GM21786 (cell line): ENCODE results near the gene APLN.

ENCODE experiments used
- ATAC-seq: cut with Tn5 transposase; IDR thresholded peaks from one replicate; pipeline ENCODE4 v1.9.1; 2021; ENCODE audit not compliant: unreplicated experiment

APLN gene

DNA sequence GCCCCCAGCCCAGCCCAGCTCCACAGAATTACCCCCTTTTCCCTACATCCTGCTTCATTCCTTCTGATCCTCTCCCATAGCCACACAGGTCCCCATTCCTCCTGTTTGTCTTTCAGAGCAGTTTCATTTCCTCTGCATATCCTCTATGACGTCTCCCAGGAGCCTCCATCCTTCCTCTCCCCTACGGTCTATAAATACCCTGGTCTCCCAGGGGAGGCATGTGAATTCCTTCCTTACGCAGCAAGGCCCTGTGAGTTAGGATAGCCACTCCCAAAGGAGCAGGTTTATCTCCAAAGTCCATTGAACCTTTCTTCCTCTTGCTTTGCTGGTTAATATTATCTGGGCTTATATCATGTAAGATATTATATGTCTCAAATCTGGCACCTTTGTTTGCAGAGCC lies 8.4 kb upstream of the APLN start:
- no peak for ATAC-seq

DNA sequence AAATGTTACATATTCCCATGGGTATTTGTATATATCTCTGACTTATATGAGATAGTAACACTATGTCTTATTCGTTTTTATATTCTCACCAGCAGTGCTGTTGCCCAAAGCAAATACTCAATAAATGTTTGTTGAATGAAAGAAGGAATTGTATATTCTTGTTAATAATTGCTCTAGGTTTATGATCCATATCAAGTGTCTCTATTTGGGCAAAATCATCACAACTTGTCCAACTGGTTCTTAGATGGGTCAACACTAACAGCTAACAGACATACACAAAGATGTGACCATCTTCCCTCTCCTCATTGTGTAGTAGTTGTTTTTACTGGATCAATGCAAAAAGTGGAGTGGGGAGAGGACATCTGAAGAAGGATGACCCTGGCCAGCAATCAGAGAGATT lies 6.6 kb upstream of the APLN start:
- ATAC-seq, result no peak

DNA sequence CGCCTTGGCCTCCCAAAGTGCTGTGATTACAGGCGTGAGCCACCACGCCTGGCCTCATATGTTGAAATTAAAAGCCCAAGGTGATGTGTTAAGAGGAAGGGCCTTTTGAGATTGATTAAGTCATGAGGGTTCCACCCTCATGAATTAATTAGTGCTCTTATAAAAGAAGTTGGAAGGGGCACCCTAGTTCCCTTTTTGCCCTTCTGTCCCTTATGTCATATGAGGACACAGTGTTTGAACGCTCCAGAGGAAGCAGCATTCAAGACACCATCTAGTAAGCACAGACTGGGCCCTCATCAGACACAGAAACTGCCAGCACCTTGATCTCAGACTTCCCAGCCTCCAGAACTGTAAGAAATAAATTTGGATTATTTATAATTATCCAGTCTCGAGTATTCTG lies 5.1 kb upstream of the APLN start:
- ATAC-seq, result no peak

DNA sequence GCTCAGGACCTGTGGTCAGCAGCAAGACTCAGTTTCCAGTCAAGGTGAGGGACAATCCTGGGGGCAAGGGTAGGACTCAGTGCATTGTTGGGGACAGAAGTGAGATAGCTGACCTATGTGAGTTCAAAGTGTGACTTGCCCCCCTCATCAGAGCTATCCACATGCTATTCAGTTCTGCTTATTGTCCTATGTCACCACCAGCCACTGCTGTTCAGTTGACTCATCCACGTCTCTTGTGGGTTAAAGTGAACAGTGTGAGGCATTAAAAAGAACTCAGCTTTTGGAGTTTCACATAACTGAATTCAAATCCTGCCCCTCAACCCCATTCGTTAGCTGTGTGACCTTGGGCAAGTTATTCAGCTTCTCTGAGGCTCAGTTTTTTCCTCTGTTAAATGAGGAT lies 4.4 kb upstream of the APLN start:
- no peak for ATAC-seq

DNA sequence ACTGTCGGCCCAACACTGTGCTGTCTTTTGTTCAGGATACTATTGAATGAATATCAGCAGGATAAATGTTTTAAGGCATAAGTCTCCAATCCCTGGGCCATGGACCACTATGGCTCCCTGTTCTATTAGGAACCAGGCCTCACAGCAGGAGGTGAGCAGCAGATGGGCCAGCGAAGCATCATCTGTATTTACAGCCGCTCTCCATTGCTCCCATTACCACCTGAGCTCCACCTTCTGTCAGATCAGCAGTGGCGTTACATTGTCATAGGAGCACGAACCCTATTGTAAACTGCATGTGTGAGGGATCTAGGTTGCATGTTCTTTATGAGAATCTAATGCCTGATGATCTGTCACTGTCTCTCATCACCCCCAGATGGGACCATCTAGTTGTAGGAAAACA lies 3.7 kb upstream of the APLN start:
- ATAC-seq, result no peak

DNA sequence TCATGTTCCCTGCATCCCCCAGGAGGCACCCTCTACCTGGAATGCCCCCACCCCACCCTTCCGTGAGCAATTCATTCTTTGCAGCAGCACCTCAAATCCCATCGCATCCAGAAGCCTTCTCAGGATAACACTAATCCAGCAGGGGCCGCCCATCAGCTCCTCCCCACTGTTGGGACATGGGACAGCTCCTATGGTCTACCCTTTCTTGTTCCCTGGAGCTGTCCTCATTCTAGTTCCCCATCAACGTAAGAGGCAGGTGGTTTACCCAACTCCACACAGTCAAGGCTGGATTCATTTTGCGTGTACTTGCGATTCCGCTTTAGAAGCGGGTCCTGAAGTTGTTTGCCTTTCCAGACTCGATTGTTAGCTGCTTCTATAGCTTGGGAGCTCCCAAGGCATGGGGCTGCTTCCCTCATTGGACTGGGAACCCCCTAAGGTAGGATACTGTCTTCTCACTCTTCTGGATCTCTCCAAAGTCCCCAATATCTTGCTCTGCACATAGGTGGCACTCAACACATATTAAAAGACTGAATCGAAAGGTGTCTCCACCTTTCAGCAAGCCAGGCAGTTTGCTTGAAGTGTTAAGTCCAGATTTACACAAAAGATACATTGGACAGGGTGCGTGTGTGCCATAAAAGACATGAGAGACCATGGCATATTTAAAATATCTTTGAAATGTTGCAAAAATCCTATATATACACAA lies 942 bp upstream of the APLN start:
- ATAC-seq, result no peak

DNA sequence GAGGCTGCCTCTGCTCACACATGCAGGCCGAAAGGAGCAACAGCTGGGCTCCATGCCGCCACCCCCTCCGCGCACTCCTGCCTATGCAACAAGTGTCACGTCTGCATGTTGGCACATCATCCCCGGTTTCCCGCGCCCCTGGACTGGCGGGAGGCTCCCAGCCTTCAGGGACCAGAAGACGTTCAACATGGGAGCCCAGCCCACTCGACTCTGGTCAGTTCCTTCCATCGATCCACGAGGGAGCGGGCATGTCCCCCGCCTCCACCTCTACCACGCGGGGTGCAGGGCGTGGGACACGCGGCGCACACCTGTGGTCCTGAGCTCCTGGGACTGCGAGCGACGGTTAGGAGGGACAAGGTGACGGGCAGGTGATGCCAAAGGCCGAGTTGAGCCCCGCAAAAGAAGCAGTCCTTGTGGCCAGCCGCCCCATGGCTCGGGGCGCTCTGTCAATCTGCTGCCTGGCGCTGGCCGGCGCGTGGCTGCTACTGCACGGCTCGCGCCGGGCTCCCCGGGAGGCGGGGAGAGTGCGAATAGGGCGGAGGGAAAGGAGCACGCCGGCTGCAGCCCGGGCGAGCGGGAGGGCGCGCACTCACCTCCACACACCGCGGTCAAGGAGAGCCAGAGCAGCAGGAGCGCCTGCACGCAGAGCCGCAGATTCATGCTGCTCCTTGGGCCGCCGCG lies 645 bp downstream of the APLN start:
- peak; percentile 40 for ATAC-seq

DNA sequence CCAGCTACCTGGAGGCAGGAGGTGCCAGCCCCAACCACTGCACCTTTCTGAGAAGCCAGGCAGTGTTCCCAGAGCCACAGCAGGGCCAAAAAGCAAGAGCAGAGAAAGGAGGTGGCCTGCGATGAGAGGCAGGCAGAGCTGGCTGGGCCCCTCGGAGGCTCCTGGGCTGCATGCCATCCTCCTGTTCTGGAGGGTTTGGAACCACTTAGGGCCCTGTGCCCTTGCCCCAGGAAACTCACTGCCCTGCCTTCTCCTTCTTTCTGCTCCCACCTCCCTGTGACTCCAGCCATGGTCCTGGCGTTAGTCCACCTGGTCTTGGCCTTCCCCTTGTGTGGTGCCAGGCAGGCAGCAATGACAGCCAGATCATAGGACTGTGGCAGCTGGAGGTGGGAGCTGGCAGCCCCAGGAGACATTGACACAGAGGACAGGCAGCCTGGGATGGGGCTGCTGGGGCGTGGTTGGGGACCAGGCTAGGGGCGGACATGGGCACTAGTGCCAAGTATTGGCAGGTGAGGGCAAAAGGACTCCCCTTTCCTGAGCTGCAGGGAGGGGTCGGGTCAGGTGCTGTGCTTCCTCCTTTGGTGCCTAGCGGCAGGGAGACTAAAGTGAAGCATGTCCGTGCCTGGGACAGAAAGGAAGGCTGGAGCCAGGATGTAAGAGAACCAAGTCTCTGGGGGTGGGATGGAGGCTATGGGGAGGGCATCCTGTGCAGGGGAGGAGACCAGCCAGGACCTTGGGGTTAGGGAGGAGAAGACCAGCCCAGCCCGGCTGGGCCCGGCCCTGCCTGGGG lies 1.4 kb downstream of the APLN start:
- no peak for ATAC-seq

DNA sequence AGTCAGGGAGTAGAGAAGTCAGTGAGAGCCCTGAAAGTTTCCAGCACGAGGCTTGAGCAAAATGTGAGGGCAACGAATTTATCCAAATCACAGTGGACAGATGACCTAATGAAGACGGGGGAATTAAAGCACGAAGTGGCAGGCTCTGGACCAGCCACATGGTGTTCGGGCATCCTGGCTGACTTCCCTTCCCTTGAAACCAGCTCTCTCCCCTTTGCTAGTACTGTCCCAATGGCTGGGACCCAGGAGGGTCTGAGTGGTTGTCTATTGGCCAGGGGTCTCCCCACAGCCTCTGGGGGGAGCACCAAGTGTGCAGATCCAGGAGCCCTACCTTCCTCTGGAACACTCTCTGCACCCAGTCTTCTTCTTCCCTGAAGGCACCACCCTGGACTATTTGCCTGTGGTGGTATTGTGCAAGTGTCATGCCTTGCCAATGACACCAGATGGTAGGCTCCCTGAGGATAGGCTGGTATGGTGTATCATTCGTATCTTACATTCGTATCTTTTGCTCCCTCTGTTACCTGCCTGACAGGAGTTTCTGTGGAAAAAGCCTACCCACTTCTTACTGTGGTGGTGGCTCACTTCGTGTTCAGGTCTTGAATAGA lies 2.1 kb downstream of the APLN start:
- no peak for ATAC-seq

DNA sequence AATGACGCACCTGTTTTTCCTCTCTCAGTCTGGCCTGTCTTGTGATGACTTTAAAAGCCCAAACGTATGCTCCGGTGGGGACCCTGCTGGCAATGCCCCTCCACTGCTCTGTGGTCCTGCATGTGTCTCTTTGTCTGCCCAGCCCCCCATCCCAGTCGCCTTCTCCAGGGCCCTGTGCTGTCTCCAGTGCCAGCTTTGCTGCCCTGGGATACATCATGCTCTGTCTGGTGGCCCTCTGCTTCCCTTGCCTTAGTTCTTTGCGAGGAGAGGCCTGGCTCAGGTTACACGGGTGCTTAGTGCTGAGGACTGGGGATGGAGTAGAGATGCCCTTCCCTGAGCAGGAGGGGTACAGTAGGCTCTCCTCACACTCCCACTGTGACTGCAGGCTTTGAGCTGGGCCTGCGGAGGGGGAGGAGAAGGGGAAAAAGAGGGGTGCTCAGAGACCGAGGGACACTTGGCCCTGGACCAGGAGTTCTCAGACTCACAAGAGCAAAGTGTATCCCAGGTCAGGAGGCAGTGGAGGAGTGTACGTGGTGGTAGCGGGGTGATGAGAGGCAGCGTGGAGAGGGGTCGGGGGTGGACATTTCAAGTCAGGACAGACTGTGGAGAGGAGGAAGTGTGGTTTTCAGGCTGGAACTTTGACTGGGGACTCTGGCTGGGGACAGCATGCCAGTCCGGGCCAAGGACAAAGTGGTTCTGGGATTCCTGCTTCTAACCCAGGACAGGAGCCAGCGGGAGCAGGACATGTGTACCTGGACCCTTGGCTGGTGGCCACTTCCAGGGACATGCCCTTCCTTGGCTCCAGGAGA lies 2.8 kb downstream of the APLN start:
- ATAC-seq, result no peak

DNA sequence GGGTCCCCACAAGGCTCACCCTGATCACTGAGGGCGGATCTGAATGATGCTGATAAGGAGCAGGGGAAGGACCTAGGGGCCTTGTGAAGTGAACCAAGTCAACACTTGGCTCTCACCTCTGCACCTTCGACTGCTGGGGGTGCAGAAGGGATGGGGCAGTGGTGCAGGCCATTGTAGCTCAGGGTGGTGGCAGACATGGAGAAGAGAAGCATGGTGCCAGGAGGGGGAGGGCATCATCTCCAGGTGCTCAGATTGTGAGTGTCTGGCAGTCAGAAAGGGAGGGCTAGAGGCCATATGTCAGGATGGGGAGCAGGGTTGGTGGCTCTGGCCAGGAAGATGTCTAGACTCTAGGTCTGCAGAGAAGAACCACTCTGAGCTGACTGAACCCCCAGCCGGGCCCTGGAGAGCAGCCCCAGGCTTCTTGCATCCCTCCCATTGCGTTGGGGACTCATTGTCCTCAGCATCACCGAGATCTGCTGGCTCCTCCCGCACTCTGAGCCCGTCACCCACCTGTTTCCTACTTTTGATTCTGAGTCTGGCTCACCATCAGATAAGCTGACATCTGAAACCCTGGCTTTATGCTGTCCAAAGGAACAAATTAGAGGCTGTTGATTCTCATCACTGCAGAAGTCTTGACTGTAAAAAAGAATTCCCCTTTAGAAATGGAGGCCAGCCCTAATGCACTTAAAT lies 3.8 kb downstream of the APLN start:
- no peak for ATAC-seq

DNA sequence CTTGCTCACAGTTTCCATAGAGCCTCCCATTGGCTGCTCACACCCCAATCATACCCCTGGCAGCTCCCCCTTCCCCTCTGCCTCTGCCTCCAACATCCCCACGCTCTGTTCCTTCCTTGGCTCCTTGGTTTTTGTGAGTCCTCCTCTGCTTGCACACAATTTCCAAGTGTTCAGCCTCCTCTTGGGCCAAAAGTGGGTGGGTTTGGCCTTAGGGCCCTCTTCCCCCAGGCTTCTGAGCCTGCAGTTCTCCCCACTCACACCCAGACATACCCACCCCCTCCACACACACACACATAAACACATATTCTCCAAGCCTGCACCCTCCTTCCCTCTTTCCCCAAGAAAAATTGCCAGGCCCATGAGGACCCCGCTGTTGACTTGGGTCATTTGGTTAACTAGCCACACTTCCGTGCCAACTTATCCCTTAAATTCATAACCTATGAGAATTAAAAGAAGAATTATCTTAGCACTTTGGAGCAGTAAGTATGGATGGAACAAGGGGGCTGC lies 4.5 kb downstream of the APLN start:
- no peak for ATAC-seq

DNA sequence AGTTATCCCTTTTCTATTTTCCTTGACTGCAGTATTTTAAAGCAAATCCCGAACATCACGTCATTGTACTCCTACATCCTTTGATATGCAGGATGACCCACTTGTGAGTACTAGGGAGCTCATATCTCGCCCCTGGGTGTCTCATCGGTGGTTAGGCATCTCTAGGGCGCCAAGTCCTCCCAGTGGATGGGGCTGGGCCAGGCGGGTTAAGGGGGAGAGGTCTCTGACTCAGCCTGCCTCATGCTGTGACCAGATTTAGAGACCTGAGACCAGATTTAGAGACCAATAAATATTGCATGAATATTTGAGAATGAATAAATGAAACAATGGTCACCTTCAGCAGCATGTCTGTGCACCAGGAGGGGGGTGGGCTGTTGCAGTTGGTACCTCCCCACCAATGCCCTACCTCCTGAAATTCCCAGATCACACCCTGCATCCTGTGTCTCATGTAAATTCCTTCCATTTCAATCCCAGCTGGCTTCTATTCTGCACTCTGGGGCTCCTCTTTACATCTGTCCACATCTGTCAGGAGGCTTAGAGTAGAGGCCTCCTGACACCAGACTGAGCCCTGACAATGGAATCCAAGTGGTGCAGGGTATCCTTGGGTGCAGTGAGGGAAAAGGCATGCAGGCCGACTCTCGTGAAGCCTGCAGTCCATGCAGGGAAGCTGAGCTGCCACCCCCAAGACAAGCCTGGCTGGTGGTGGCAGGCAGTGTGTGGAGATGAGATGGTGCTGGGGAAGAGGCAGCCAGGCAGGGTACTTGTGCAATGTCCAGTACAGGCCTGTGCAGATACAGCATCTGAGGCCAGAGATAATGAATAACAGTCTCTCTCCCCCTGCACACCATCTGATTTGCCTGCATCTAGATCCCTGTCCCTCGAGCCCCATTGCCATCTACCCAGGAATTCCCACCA lies 5.2 kb downstream of the APLN start:
- no peak for ATAC-seq

DNA sequence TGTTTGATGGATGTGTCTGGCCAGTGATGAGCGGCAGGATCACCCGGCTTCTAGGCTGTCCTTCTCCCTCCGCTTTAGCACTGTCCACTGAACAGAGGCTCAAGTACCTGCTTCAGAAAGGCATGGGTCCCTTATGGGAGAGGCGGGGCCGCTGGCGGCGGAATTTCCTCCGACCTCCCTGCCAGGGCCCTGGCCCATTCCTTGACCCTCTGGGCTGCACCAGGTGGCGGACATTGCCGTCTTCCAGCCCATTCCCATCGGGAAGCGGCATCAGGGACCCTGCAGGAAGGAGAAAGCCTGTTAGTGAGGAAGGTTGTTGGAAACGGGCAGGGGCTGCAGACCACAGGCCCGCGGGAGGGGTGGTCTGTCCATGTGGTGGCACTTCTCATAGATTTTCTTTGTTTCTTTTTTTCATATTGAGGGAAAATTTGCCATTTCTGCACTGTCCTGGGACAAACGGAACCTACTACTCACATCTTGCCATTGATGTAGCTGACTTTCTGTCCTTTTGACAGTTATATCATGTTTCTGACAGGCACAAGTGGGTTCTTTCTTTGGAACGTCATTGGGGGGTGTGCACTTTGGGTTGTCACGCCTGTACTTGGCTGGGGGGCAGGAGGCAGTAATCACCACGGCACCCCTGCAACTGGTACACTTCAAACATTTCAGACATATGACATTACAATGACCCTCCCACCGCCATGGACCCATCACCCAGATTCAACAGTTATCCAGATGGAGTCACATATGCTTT lies 6.1 kb downstream of the APLN start:
- ATAC-seq, result no peak

DNA sequence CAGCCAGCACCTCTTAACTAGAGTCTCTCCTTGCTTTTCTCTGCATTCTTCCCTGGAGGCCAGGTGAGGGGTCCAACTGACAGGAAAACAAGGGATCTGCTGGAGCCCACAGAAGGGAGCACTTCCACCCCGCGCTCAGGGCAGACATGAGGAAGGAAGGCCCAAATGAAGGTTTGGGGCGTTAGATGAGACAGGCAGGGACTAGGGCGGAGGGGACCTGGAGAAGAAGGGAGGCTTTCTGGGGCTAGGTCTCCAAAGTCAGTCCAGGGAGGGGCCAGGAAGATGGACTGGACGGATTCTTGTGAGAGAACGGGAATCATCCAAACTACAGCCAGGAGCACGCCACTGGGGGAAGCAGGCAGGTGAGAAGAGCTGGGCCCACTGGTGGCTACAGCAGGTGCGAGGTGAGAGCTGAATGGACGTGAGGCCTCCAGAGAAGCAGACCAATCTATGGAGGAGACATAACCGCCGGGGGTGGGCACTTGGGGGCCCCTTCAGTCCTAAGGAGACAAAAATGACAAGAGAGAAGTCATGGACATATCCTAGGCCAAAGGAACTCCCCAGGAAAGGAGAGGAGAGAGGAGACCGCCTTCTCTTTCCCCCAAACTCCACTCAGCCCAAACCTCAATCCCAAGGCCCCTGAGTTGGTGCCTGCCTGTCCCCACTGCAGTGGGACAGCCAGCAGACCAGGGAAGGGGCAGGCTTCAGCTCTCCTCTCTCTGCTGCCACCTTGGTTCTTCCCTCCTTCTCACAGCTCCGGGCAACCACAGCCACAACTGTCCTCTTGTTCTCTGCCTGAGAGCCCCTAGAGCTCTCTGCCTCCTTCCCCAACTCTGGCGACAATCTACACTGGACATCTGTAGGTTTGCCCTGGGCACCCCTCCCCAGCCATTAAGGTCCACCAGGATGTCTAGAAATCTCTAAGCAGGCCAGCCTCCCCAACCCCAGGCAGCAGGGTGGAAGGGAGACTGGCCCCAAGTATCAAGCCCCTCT lies 7.0 kb downstream of the APLN start:
- no peak for ATAC-seq

DNA sequence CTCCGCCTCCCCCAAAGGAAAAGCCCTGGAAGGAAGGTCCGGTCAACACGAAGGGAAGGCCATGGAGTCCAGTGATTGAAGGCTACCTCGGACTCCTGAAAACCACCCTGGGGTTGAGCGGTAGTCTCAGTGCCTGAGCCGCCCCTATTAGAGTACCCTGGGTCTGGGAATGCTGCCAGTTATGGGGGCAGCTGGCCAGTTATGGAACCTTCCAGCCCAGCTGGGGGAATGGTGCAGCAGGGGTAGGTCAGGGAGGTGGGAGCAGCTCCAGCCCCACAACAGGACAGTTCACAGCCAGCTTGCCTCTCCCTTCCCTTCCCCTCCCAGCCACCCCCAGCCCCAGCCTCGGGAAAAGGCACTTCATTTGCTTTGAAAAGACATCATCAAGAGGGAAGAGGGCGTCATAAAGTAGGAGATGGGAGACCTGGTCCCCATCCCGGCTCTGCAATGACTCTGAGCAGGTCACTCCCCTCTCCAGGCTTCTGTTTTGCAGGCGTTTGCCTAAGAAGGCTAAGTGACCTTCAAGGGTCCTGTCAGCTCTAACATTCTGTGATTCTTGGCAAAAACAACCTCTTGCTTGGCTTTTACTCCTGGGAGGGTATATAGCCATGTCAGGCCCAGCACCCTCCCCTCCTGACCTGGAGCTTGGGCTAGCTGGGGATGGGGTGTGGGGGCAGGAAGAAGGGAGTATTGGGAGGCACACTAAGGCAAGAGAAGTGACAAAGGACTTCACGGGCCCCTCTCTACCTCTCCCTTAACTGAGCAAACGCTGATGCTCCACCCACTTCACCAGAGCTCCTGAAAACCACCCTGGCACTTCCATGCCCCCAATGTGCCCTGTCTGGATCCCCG lies 8.0 kb downstream of the APLN start:
- ATAC-seq, result no peak
